Parathyroid adenoma (tissue), 2 donors: ENCODE results near the gene PARVA.

Experiments used
- H2AFZ ChIP-seq: fragments of 300-600 bp; sonication (generic); one replicate; pipeline ENCODE4 v1.7.0; 2017; ENCODE audit warnings: antibody characterized with exemption, mild to moderate bottlenecking
- H3K27ac ChIP-seq: fragments of 300-600 bp; sonication (generic); one replicate; pipeline ENCODE4 v1.7.0; 2017
- H3K27me3 ChIP-seq: fragments of 300-600 bp; sonication (generic); one replicate; pipeline ENCODE4 v1.7.0; 2017; ENCODE audit warnings: low read length; ENCODE audit not compliant: control insufficient read depth, insufficient read depth
- H3K36me3 ChIP-seq: fragments of 300-600 bp; sonication (generic); one replicate; pipeline ENCODE4 v1.7.0; 2017; ENCODE audit warnings: low read length; ENCODE audit not compliant: control insufficient read depth, insufficient read depth
- H3K4me1 ChIP-seq: fragments of 300-600 bp; sonication (generic); one replicate; pipeline ENCODE4 v1.7.0; 2017; ENCODE audit warnings: control low read depth
- H3K4me2 ChIP-seq: fragments of 300-600 bp; sonication (generic); one replicate; pipeline ENCODE4 v1.7.0; 2017; ENCODE audit warnings: low read length
- H3K4me3 ChIP-seq: fragments of 300-600 bp; sonication (generic); one replicate; pipeline ENCODE4 v1.7.0; 2017; ENCODE audit warnings: low read depth, low read length
- H3K79me2 ChIP-seq: fragments of 300-600 bp; sonication (generic); one replicate; pipeline ENCODE4 v1.7.0; 2017; ENCODE audit warnings: control low read depth
- H3K9ac ChIP-seq: fragments of 300-600 bp; sonication (generic); one replicate; pipeline ENCODE4 v1.7.0; 2017; ENCODE audit warnings: mild to moderate bottlenecking
- H3K9me3 ChIP-seq: fragments of 300-600 bp; sonication (generic); one replicate; pipeline ENCODE4 v1.7.0; 2017; ENCODE audit warnings: low read length; ENCODE audit not compliant: control insufficient read depth
- CTCF ChIP-seq: fragments of 300-600 bp; sonication (generic); IDR thresholded peaks from one replicate; pipeline ENCODE4 v1.7.0; 2017; ENCODE audit warnings: antibody characterized with exemption, mild to moderate bottlenecking
- donor health status: primary hyperparathyroidism.

Gene PARVA

GRCh38 chr11:12411806-12412727 is 34.7 kb downstream of the PARVA start:
- no peaks in the 10 kb centered on the region for H3K36me3 ChIP-seq
- peak; percentile 58 for TF ChIP-seq CTCF
- H3K4me3 ChIP-seq = no peak overlapping the region
- no peaks in the 10 kb centered on the region for H3K27me3 ChIP-seq
- H3K4me1 ChIP-seq = peaks cover 4% of the 10 kb centered on the region
- H2AFZ ChIP-seq = no peak overlapping the region
- H3K79me2 ChIP-seq = peaks cover 8% of the 10 kb centered on the region
- no peak overlapping the region for H3K9ac ChIP-seq
- H3K9me3 ChIP-seq = no peaks in the 10 kb centered on the region
- no peak overlapping the region for H3K4me2 ChIP-seq
- H3K27ac ChIP-seq = no peak overlapping the region

- Histone ChIP-seq H3K27ac (no peak overlapping the region), H3K4me3 (no peak overlapping the region), H3K9ac (no peak overlapping the region), H3K4me1 (peaks cover 4% of the 10 kb centered on the region), H3K79me2 (peaks cover 8% of the 10 kb centered on the region), H3K4me2 (no peak overlapping the region), H2AFZ (no peak overlapping the region), H3K9me3 (no peaks in the 10 kb centered on the region), H3K27me3 (no peaks in the 10 kb centered on the region), H3K36me3 (no peaks in the 10 kb centered on the region)
- TF ChIP-seq CTCF = no peak
Observed at GRCh38 chr11:12413141-12414052, 36.0 kb downstream of the PARVA start.

- Histone ChIP-seq H3K36me3 (no peaks in the 10 kb centered on the region), H3K9me3 (no peaks in the 10 kb centered on the region), H3K4me2 (no peak overlapping the region), H3K27me3 (no peaks in the 10 kb centered on the region), H3K9ac (no peak overlapping the region), H3K27ac (no peak overlapping the region), H2AFZ (no peak overlapping the region), H3K4me3 (no peak overlapping the region), H3K79me2 (peaks cover 8% of the 10 kb centered on the region), H3K4me1 (peaks cover 4% of the 10 kb centered on the region)
- no peak for TF ChIP-seq CTCF
Observed at GRCh38 chr11:12414611-12415010, 37.2 kb downstream of the PARVA start.

GRCh38 chr11:12415342-12415966 is 38.1 kb downstream of the PARVA start:
- H3K9ac ChIP-seq = no peak overlapping the region
- H3K4me2 ChIP-seq = no peak overlapping the region
- TF ChIP-seq CTCF = no peak
- no peak overlapping the region for H3K4me3 ChIP-seq
- no peak overlapping the region for H3K27ac ChIP-seq
- no peak overlapping the region for H2AFZ ChIP-seq
- peaks cover 4% of the 10 kb centered on the region for H3K4me1 ChIP-seq
- no peaks in the 10 kb centered on the region for H3K9me3 ChIP-seq
- no peaks in the 10 kb centered on the region for H3K27me3 ChIP-seq
- peaks cover 8% of the 10 kb centered on the region for H3K79me2 ChIP-seq
- H3K36me3 ChIP-seq = no peaks in the 10 kb centered on the region
